ENCODE data around the gene MORN1. TPM values are rescaled to one million over a fixed set of nuclear protein-coding genes. Genes with fewer than 3 reads are reported as not detected.
A peak's percentile ranks its signal among the peaks of the same experiment; 100 is the strongest.

The MORN1 gene
- total and polyA plus RNA-seq, 10 donors, result 1.9 to 13.5 (median 6.9) TPM

GRCh38 chr1:2274231-2274928, 117.0 kb downstream of the MORN1 start:
- no peaks in the 10 kb centered on the region for H3K9me3 ChIP-seq
- intact Hi-C loops (cut with DNase I; ENCODE audit: low total_unique reads), result no loop called here
- TF ChIP-seq CTCF (IDR thresholded peaks at IDR 0.05 in 8 of 11, conservative IDR thresholded peaks at IDR 0.05 in 3 of 11), result no peak
- peak in 2 of 3 donors; percentile 10 to 16 for TF ChIP-seq POLR2AphosphoS5 (IDR thresholded peaks at IDR 0.05)
- peaks cover 61 to 100% (median 95%) of the 10 kb centered on the region in 6 donors for H3K4me1 ChIP-seq
- no peaks in the 10 kb centered on the region for H3K27me3 ChIP-seq (replicated peaks in 1 of 7)
- H3K27ac ChIP-seq, result peak overlapping the region in 7 of 8 donors; percentile 23 to 66 (median 63)
- no peak overlapping the region for H3K4me3 ChIP-seq
- no peak for DNase-seq
- 80 to 91% (median 82%) methylated on average over 18 to 24 of the region's 24 CpGs for WGBS, 5 donors
- peaks cover 0 to 10% (median 0%) of the 10 kb centered on the region in 6 donors for H3K36me3 ChIP-seq

GRCh38 chr1:2273401-2274090, 117.8 kb downstream of the MORN1 start:
- H3K9me3 ChIP-seq, result no peaks in the 10 kb centered on the region
- H3K27me3 ChIP-seq (replicated peaks in 1 of 7), result no peaks in the 10 kb centered on the region
- TF ChIP-seq CTCF (IDR thresholded peaks at IDR 0.05 in 8 of 11, conservative IDR thresholded peaks at IDR 0.05 in 3 of 11) (no peak), POLR2A (IDR thresholded peaks at IDR 0.05) (no peak), POLR2AphosphoS5 (IDR thresholded peaks at IDR 0.05) (peak in 1 of 3 donors; percentile 16)
- H3K36me3 ChIP-seq, result peaks cover 0 to 15% (median 0%) of the 10 kb centered on the region in 6 donors
- H3K4me1 ChIP-seq, result peaks cover 55 to 100% (median 95%) of the 10 kb centered on the region in 6 donors
- H3K4me3 ChIP-seq, result no peak overlapping the region
- 80 to 92% (median 86%) methylated on average over 10 to 29 of the region's 29 CpGs for WGBS, 5 donors
- intact Hi-C loops (cut with DNase I; ENCODE audit: low total_unique reads), result no loop called here
- no peak for DNase-seq
- H3K27ac ChIP-seq, result peak overlapping the region in 6 of 8 donors; percentile 22 to 66 (median 52)

- Histone ChIP-seq H3K9me3 (no peaks in the 10 kb centered on the region), H3K4me1 (peaks cover 54 to 100% (median 95%) of the 10 kb centered on the region in 6 donors), H3K4me3 (no peak overlapping the region), H3K36me3 (peaks cover 0 to 13% (median 0%) of the 10 kb centered on the region in 6 donors), H3K27me3 (replicated peaks in 1 of 7) (no peaks in the 10 kb centered on the region), H3K27ac (peak overlapping the region in 4 of 8 donors; percentile 18 to 66 (median 52))
- DNase-seq, result no peak
- intact Hi-C loops (cut with DNase I; ENCODE audit: low total_unique reads), result no loop called here
- TF ChIP-seq POLR2AphosphoS5 (IDR thresholded peaks at IDR 0.05) (no peak), CTCF (IDR thresholded peaks at IDR 0.05 in 8 of 11, conservative IDR thresholded peaks at IDR 0.05 in 3 of 11) (no peak), POLR2A (IDR thresholded peaks at IDR 0.05) (no peak)
- WGBS, 5 donors, result 71 to 83% (median 77%) methylated on average over 23 to 28 of the region's 28 CpGs
Observed at GRCh38 chr1:2272686-2273400, 118.5 kb downstream of the MORN1 start.
